Right atrium auricular region (tissue), 2 donors: ENCODE measurements around the gene NALCN. TPM values are rescaled to one million over a fixed set of nuclear protein-coding genes. Genes with fewer than 3 reads are reported as not detected.

Experiments
- DNase-seq: peaks from one replicate; pipeline ENCODE4 v3.0.0-alpha.2; 2019; ENCODE audit warnings: low spot score
- H3K27ac ChIP-seq, 2 donors: fragments of 200-600 bp; sonication (generic); 1 replicate in 1 of 2; 2 replicates in 1 of 2; pipeline ENCODE4 v1.5.1; 2016 to 2019
- H3K27me3 ChIP-seq, 2 donors: fragments of 200-600 bp; sonication (generic); one replicate each; pipeline versions ENCODE4 v1.5.1 to v1.6.0; 2017 to 2019
- H3K36me3 ChIP-seq: fragments of 200-600 bp; sonication (generic); one replicate; pipeline ENCODE4 v1.5.1; 2016
- H3K4me1 ChIP-seq, 2 donors: fragments of 200-600 bp; sonication (generic); one replicate each; pipeline versions ENCODE4 v1.5.1 to v1.6.0; 2017 to 2019
- H3K4me3 ChIP-seq, 2 donors: fragments of 200-600 bp; sonication (generic); 1 replicate in 1 of 2; 2 replicates in 1 of 2; pipeline ENCODE4 v1.5.1; 2017 to 2019; ENCODE audit warnings: mild to moderate bottlenecking in 1 of 2, moderate library complexity in 1 of 2
- H3K9me3 ChIP-seq, 2 donors: fragments of 200-600 bp; sonication (generic); one replicate each; pipeline ENCODE4 v1.5.1; 2019
- total RNA-seq, 2 donors: library from RNA; depleted of rRNA; stranded (reverse); fragments of >200 nt; gene quantifications; one replicate each; pipeline ENCODE4 v1.1.0, GENCODE V29; 2016
- TF ChIP-seq, protein P1 (sequence below), 2 donors: fragments of 200-600 bp; sonication (generic); IDR thresholded peaks; one replicate each; pipeline ENCODE4 v1.5.1; 2019; ENCODE audit warnings: antibody characterized with exemption in 2 of 2

The NALCN gene
- total RNA-seq, 2 donors from 2014 or later, result 6.2 to 21.1 TPM

- H3K4me1 ChIP-seq, result no peaks in the 10 kb centered on the region
- no peak overlapping the region for H3K27ac ChIP-seq
- no peaks in the 10 kb centered on the region for H3K27me3 ChIP-seq
- no peak for DNase-seq
- TF ChIP-seq, protein P1, sequence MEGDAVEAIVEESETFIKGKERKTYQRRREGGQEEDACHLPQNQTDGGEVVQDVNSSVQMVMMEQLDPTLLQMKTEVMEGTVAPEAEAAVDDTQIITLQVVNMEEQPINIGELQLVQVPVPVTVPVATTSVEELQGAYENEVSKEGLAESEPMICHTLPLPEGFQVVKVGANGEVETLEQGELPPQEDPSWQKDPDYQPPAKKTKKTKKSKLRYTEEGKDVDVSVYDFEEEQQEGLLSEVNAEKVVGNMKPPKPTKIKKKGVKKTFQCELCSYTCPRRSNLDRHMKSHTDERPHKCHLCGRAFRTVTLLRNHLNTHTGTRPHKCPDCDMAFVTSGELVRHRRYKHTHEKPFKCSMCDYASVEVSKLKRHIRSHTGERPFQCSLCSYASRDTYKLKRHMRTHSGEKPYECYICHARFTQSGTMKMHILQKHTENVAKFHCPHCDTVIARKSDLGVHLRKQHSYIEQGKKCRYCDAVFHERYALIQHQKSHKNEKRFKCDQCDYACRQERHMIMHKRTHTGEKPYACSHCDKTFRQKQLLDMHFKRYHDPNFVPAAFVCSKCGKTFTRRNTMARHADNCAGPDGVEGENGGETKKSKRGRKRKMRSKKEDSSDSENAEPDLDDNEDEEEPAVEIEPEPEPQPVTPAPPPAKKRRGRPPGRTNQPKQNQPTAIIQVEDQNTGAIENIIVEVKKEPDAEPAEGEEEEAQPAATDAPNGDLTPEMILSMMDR (IDR thresholded peaks at IDR 0.05), result no peak
- peaks cover 6% of the 10 kb centered on the region for H3K36me3 ChIP-seq
- H3K4me3 ChIP-seq, result no peak overlapping the region
- no peaks in the 10 kb centered on the region for H3K9me3 ChIP-seq
These were observed 123.6 kb downstream of the NALCN start for GRCh38 chr13:101292711-101293110.

DNA sequence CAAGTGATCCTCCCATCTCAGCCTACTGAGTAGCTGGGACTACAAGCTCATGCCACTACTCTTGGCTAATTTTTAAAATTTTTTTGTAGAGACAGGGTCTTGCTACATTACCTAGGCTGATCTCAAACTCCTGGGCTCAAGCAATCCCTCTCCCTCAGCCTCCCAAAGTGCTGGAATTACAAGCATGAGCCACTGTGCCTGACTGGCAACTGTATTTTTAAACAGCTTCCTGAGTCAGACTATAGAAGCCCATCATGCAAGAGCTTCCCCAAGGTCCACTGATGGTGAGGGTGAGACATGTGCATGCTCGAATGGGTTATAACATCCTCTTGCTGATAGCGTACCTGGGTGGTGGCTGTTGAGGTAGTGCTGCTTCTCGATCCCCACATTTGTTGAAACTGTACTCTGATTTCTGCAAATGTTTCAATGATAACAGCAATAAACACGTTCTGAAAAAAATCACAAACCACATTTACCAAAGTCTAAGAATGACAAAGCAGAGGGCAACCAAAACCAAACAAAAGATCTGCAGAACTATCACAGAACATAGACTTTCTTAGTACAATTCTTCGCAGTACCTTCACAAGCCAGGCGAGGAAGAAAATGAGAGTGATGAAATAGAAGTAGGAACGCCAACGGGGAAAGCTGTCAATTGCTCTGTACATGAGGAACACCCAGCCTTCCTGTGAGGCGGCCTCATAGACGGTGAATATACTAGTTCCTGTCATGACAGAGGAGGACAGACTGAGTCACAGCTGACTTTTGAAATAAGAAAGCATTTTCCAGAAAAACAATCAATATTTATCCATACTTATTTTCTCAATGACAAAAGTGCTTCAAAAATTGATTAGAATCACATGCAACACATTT, 124.4 kb downstream of the NALCN start:
- Histone ChIP-seq H3K27ac (no peak overlapping the region), H3K4me3 (no peak overlapping the region), H3K27me3 (no peaks in the 10 kb centered on the region), H3K9me3 (no peaks in the 10 kb centered on the region), H3K4me1 (no peaks in the 10 kb centered on the region), H3K36me3 (peaks cover 6% of the 10 kb centered on the region)
- no peak for DNase-seq
- TF ChIP-seq, protein P1 (IDR thresholded peaks at IDR 0.05), result no peak

DNA sequence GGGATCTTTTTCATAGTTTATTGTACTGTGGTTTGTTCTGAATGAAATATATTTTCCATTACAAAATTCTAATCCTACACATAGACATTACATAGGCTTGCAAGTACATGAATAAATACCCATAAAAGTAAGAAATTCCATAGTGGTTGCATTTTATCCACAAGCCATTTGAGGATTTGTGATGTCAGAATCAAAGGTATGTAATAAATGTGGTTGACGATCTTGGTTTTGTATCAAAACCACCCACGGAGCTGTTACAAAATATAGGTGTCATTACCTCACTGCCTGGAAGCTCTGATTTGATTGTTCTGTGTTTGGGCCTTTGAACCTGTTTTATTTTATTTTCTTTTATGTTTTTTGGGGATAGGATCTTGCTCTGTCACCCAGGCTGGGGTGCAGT, 125.1 kb downstream of the NALCN start:
- no peaks in the 10 kb centered on the region for H3K4me1 ChIP-seq

GRCh38 chr13:101289764-101290163, 126.5 kb downstream of the NALCN start:
- H3K27me3 ChIP-seq, result no peaks in the 10 kb centered on the region
- H3K36me3 ChIP-seq, result peaks cover 6% of the 10 kb centered on the region
- H3K4me1 ChIP-seq, result no peaks in the 10 kb centered on the region
- TF ChIP-seq, protein P1 (IDR thresholded peaks at IDR 0.05), result no peak
- no peak overlapping the region for H3K27ac ChIP-seq
- DNase-seq, result no peak
- no peak overlapping the region for H3K4me3 ChIP-seq
- no peaks in the 10 kb centered on the region for H3K9me3 ChIP-seq

More for the DNA sequence above, 125.1 kb downstream of the NALCN start:
- H3K27me3 ChIP-seq, result no peaks in the 10 kb centered on the region
- TF ChIP-seq, protein P1 (IDR thresholded peaks at IDR 0.05), result no peak
- H3K36me3 ChIP-seq, result peaks cover 6% of the 10 kb centered on the region
- no peak overlapping the region for H3K4me3 ChIP-seq
- DNase-seq, result no peak
- no peaks in the 10 kb centered on the region for H3K9me3 ChIP-seq
- H3K27ac ChIP-seq, result no peak overlapping the region

DNA sequence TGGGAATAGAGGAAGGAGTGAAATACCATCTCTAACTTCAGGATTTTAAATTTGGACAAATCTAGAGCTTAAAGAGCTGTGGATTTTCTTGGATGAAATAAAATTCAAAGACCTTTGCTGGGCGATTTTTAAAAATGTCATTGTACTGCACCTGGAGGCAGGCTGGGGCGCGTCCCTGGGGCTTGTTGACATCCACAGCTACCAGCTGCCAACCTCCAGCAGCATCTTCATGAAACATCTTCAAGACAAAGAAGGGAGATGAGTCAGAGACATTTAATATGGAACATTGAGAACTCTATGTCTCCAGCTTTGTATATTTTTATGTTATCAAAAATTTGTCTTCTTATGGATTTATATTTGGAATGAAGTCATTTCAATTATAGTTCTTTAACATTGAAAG, 132.5 kb downstream of the NALCN start:
- Histone ChIP-seq H3K27ac (no peak overlapping the region), H3K27me3 (no peaks in the 10 kb centered on the region), H3K9me3 (no peaks in the 10 kb centered on the region), H3K4me3 (no peak overlapping the region), H3K36me3 (no peaks in the 10 kb centered on the region), H3K4me1 (no peaks in the 10 kb centered on the region)
- no peak for DNase-seq
- TF ChIP-seq, protein P1 (IDR thresholded peaks at IDR 0.05), result no peak
